ENCODE data around the gene LMNA.

Gene LMNA

GRCh38 chr1:156145650-156146019, 31.1 kb downstream of the LMNA start:
- no peak overlapping the region for H3K4me3 ChIP-seq (ENCODE audit: low read length in 2 of 2)
- peaks cover 9 to 11% of the 10 kb centered on the region in 2 donors for H3K27me3 ChIP-seq (ENCODE audit: control insufficient read depth in 1 of 2, insufficient read depth in 2 of 2, low read length in 2 of 2)
- H3K36me3 ChIP-seq (ENCODE audit: control insufficient read depth in 2 of 2, insufficient read depth in 2 of 2, low read length in 2 of 2) = no peaks in the 10 kb centered on the region
- H3K4me1 ChIP-seq (ENCODE audit: control insufficient read depth, insufficient read depth, low read length) = peaks cover 34% of the 10 kb centered on the region
- H3K9ac ChIP-seq (ENCODE audit: low read length in 2 of 2) = no peak overlapping the region
- H3K9me3 ChIP-seq (ENCODE audit: control insufficient read depth in 2 of 2, low read length in 2 of 2) = no peaks in the 10 kb centered on the region
- no peak overlapping the region for H3K27ac ChIP-seq (ENCODE audit: low read length)

GRCh38 chr1:156146020-156146768, 31.7 kb downstream of the LMNA start:
- no peak overlapping the region for H3K27ac ChIP-seq (ENCODE audit: low read length)
- no peaks in the 10 kb centered on the region for H3K36me3 ChIP-seq (ENCODE audit: control insufficient read depth in 2 of 2, insufficient read depth in 2 of 2, low read length in 2 of 2)
- peaks cover 14% of the 10 kb centered on the region in 2 donors for H3K27me3 ChIP-seq (ENCODE audit: control insufficient read depth in 1 of 2, insufficient read depth in 2 of 2, low read length in 2 of 2)
- peak overlapping the region in 1 of 2 donors; percentile 47 for H3K4me3 ChIP-seq (ENCODE audit: low read length in 2 of 2)
- peak overlapping the region; percentile 3 to 47 for H3K9ac ChIP-seq (ENCODE audit: low read length in 2 of 2)
- no peaks in the 10 kb centered on the region for H3K9me3 ChIP-seq (ENCODE audit: control insufficient read depth in 2 of 2, low read length in 2 of 2)
- peaks cover 29% of the 10 kb centered on the region for H3K4me1 ChIP-seq (ENCODE audit: control insufficient read depth, insufficient read depth, low read length)

GRCh38 chr1:156146769-156147405, 32.4 kb downstream of the LMNA start:
- H3K4me3 ChIP-seq (ENCODE audit: low read length in 2 of 2) = peak overlapping the region in 1 of 2 donors; percentile 47
- H3K4me1 ChIP-seq (ENCODE audit: control insufficient read depth, insufficient read depth, low read length) = peaks cover 22% of the 10 kb centered on the region
- H3K36me3 ChIP-seq (ENCODE audit: control insufficient read depth in 2 of 2, insufficient read depth in 2 of 2, low read length in 2 of 2) = no peaks in the 10 kb centered on the region
- H3K9me3 ChIP-seq (ENCODE audit: control insufficient read depth in 2 of 2, low read length in 2 of 2) = no peaks in the 10 kb centered on the region
- H3K27me3 ChIP-seq (ENCODE audit: control insufficient read depth in 1 of 2, insufficient read depth in 2 of 2, low read length in 2 of 2) = peaks cover 14 to 16% of the 10 kb centered on the region in 2 donors
- H3K9ac ChIP-seq (ENCODE audit: low read length in 2 of 2) = peak overlapping the region in 1 of 2 donors; percentile 3
- H3K27ac ChIP-seq (ENCODE audit: low read length) = no peak overlapping the region

- peaks cover 21% of the 10 kb centered on the region for H3K4me1 ChIP-seq (ENCODE audit: control insufficient read depth, insufficient read depth, low read length)
- no peak overlapping the region for H3K27ac ChIP-seq (ENCODE audit: low read length)
- H3K9me3 ChIP-seq (ENCODE audit: control insufficient read depth in 2 of 2, low read length in 2 of 2) = no peaks in the 10 kb centered on the region
- no peaks in the 10 kb centered on the region for H3K36me3 ChIP-seq (ENCODE audit: control insufficient read depth in 2 of 2, insufficient read depth in 2 of 2, low read length in 2 of 2)
- no peak overlapping the region for H3K4me3 ChIP-seq (ENCODE audit: low read length in 2 of 2)
- no peak overlapping the region for H3K9ac ChIP-seq (ENCODE audit: low read length in 2 of 2)
- peaks cover 19 to 22% of the 10 kb centered on the region in 2 donors for H3K27me3 ChIP-seq (ENCODE audit: control insufficient read depth in 1 of 2, insufficient read depth in 2 of 2, low read length in 2 of 2)
Observed at GRCh38 chr1:156148216-156148615, 33.7 kb downstream of the LMNA start.

- Histone ChIP-seq H3K9me3 (ENCODE audit: control insufficient read depth in 2 of 2, low read length in 2 of 2) (no peaks in the 10 kb centered on the region), H3K4me1 (ENCODE audit: control insufficient read depth, insufficient read depth, low read length) (peaks cover 15% of the 10 kb centered on the region), H3K9ac (ENCODE audit: low read length in 2 of 2) (no peak overlapping the region), H3K36me3 (ENCODE audit: control insufficient read depth in 2 of 2, insufficient read depth in 2 of 2, low read length in 2 of 2) (no peaks in the 10 kb centered on the region), H3K4me3 (ENCODE audit: low read length in 2 of 2) (no peak overlapping the region), H3K27me3 (ENCODE audit: control insufficient read depth in 1 of 2, insufficient read depth in 2 of 2, low read length in 2 of 2) (peaks cover 19 to 22% of the 10 kb centered on the region in 2 donors), H3K27ac (ENCODE audit: low read length) (no peak overlapping the region)
Observed at GRCh38 chr1:156149374-156150332, 35.1 kb downstream of the LMNA start.

GRCh38 chr1:156150333-156151011, 36.0 kb downstream of the LMNA start:
- peaks cover 15% of the 10 kb centered on the region for H3K4me1 ChIP-seq (ENCODE audit: control insufficient read depth, insufficient read depth, low read length)
- H3K4me3 ChIP-seq (ENCODE audit: low read length in 2 of 2) = no peak overlapping the region
- no peaks in the 10 kb centered on the region for H3K9me3 ChIP-seq (ENCODE audit: control insufficient read depth in 2 of 2, low read length in 2 of 2)
- peaks cover 19 to 22% of the 10 kb centered on the region in 2 donors for H3K27me3 ChIP-seq (ENCODE audit: control insufficient read depth in 1 of 2, insufficient read depth in 2 of 2, low read length in 2 of 2)
- no peak overlapping the region for H3K9ac ChIP-seq (ENCODE audit: low read length in 2 of 2)
- H3K36me3 ChIP-seq (ENCODE audit: control insufficient read depth in 2 of 2, insufficient read depth in 2 of 2, low read length in 2 of 2) = no peaks in the 10 kb centered on the region
- no peak overlapping the region for H3K27ac ChIP-seq (ENCODE audit: low read length)

- Histone ChIP-seq H3K36me3 (ENCODE audit: control insufficient read depth in 2 of 2, insufficient read depth in 2 of 2, low read length in 2 of 2) (no peaks in the 10 kb centered on the region), H3K9ac (ENCODE audit: low read length in 2 of 2) (no peak overlapping the region), H3K4me3 (ENCODE audit: low read length in 2 of 2) (no peak overlapping the region), H3K27ac (ENCODE audit: low read length) (no peak overlapping the region), H3K27me3 (ENCODE audit: control insufficient read depth in 1 of 2, insufficient read depth in 2 of 2, low read length in 2 of 2) (peaks cover 19 to 22% of the 10 kb centered on the region in 2 donors), H3K9me3 (ENCODE audit: control insufficient read depth in 2 of 2, low read length in 2 of 2) (no peaks in the 10 kb centered on the region), H3K4me1 (ENCODE audit: control insufficient read depth, insufficient read depth, low read length) (peaks cover 10% of the 10 kb centered on the region)
Observed at GRCh38 chr1:156151093-156151688, 36.7 kb downstream of the LMNA start.

GRCh38 chr1:156152628-156153027, 38.1 kb downstream of the LMNA start:
- H3K9ac ChIP-seq (ENCODE audit: low read length in 2 of 2) = no peak overlapping the region
- no peaks in the 10 kb centered on the region for H3K4me1 ChIP-seq (ENCODE audit: control insufficient read depth, insufficient read depth, low read length)

GRCh38 chr1:156153362-156153761, 38.9 kb downstream of the LMNA start, which contains the start of gene SEMA4A:
Gene SEMA4A (plus strand): TSS chr1:156153585. CDS start chr1:156154579, 994 bp downstream.
- Histone ChIP-seq H3K27ac (ENCODE audit: low read length) (no peak within 1 kb of the TSS), H3K9ac (ENCODE audit: low read length in 2 of 2) (no peak within 1 kb of the TSS), H3K4me3 (ENCODE audit: low read length in 2 of 2) (no peak within 1 kb of the TSS), H3K9me3 (ENCODE audit: control insufficient read depth in 2 of 2, low read length in 2 of 2) (no peaks in the 10 kb centered on the region), H3K4me1 (ENCODE audit: control insufficient read depth, insufficient read depth, low read length) (no peaks in the 10 kb centered on the region), H3K27me3 (ENCODE audit: control insufficient read depth in 1 of 2, insufficient read depth in 2 of 2, low read length in 2 of 2) (peaks cover 19 to 22% of the 10 kb centered on the region in 2 donors), H3K36me3 (ENCODE audit: control insufficient read depth in 2 of 2, insufficient read depth in 2 of 2, low read length in 2 of 2) (no peaks in the 10 kb centered on the region)

More at GRCh38 chr1:156152628-156153027, 38.1 kb downstream of the LMNA start:
- no peak overlapping the region for H3K27ac ChIP-seq (ENCODE audit: low read length)
- H3K9me3 ChIP-seq (ENCODE audit: control insufficient read depth in 2 of 2, low read length in 2 of 2) = no peaks in the 10 kb centered on the region
- H3K36me3 ChIP-seq (ENCODE audit: control insufficient read depth in 2 of 2, insufficient read depth in 2 of 2, low read length in 2 of 2) = no peaks in the 10 kb centered on the region
- peaks cover 19 to 22% of the 10 kb centered on the region in 2 donors for H3K27me3 ChIP-seq (ENCODE audit: control insufficient read depth in 1 of 2, insufficient read depth in 2 of 2, low read length in 2 of 2)
- H3K4me3 ChIP-seq (ENCODE audit: low read length in 2 of 2) = no peak overlapping the region
